HEK293 (cell line): ENCODE measurements around the gene POLG2.

Source experiments
- AEBP2 ChIP-seq: fragments of 450-650 bp; formaldehyde crosslinking; IDR thresholded peaks from 2 replicates; pipeline ENCODE4 v1.5.1; 2016; ENCODE audit warnings: missing biosample characterization, missing genetic modification characterization, borderline replicate concordance
- BCL6B ChIP-seq: fragments of 450-650 bp; formaldehyde crosslinking; IDR thresholded peaks from 2 replicates; pipeline ENCODE4 v1.5.1; 2017; ENCODE audit warnings: missing biosample characterization, missing genetic modification characterization
- KLF16 ChIP-seq: fragments of 450-650 bp; formaldehyde crosslinking; IDR thresholded peaks from 2 replicates; pipeline ENCODE4 v1.5.1; 2017; ENCODE audit warnings: missing biosample characterization, missing genetic modification characterization
- PBX3 ChIP-seq: sonication (generic); formaldehyde crosslinking; IDR thresholded peaks from 2 replicates; pipeline ENCODE4 v1.8.1; 2022; ENCODE audit warnings: mild to moderate bottlenecking, moderate library complexity, missing genetic modification reagents
- REST ChIP-seq: fragments of 450-650 bp; formaldehyde crosslinking; IDR thresholded peaks from 2 replicates; pipeline ENCODE4 v1.5.1; 2016; ENCODE audit warnings: missing biosample characterization, missing genetic modification characterization
- SCRT2 ChIP-seq: fragments of 450-650 bp; formaldehyde crosslinking; IDR thresholded peaks from 2 replicates; pipeline ENCODE4 v1.5.1; 2016; ENCODE audit warnings: missing biosample characterization, missing genetic modification characterization
- ZBTB1 ChIP-seq: fragments of 450-650 bp; formaldehyde crosslinking; IDR thresholded peaks from 2 replicates; pipeline ENCODE4 v1.5.1; 2016; ENCODE audit warnings: missing biosample characterization, missing genetic modification characterization
- ZBTB44 ChIP-seq: fragments of 450-650 bp; IDR thresholded peaks from 2 replicates; pipeline ENCODE4 v1.5.1; 2018; ENCODE audit warnings: missing biosample characterization, mild to moderate bottlenecking, missing genetic modification characterization
- ZFP3 ChIP-seq: fragments of 450-650 bp; formaldehyde crosslinking; IDR thresholded peaks from 2 replicates; pipeline ENCODE4 v1.5.1; 2016; ENCODE audit warnings: low read depth, missing biosample characterization, missing genetic modification characterization
- ZIC2 ChIP-seq: fragments of 450-650 bp; formaldehyde crosslinking; IDR thresholded peaks from 2 replicates; pipeline ENCODE4 v1.5.1; 2016; ENCODE audit warnings: missing biosample characterization, missing genetic modification characterization
- ZNF184 ChIP-seq: fragments of 450-650 bp; IDR thresholded peaks from 2 replicates; pipeline ENCODE4 v1.5.1; 2018; ENCODE audit warnings: missing biosample characterization, mild to moderate bottlenecking, missing genetic modification characterization
- ZNF211 ChIP-seq: fragments of 450-650 bp; formaldehyde crosslinking; IDR thresholded peaks from 2 replicates; pipeline ENCODE4 v1.5.1; 2016; ENCODE audit warnings: low read depth, missing biosample characterization, missing genetic modification characterization
- ZNF223 ChIP-seq: fragments of 450-650 bp; formaldehyde crosslinking; IDR thresholded peaks from 2 replicates; pipeline ENCODE4 v1.5.1; 2016; ENCODE audit warnings: missing biosample characterization, missing genetic modification characterization
- ZNF404 ChIP-seq: fragments of 450-650 bp; formaldehyde crosslinking; IDR thresholded peaks from 2 replicates; pipeline ENCODE4 v1.5.1; 2017; ENCODE audit warnings: missing biosample characterization, missing genetic modification characterization
- ZNF433 ChIP-seq: fragments of 450-650 bp; formaldehyde crosslinking; IDR thresholded peaks from 2 replicates; pipeline ENCODE4 v1.5.1; 2016; ENCODE audit warnings: missing biosample characterization, missing genetic modification characterization, low read depth
- ZNF501 ChIP-seq: fragments of 450-650 bp; formaldehyde crosslinking; IDR thresholded peaks from 2 replicates; pipeline ENCODE4 v1.5.1; 2016; ENCODE audit warnings: missing biosample characterization, missing genetic modification characterization
- ZNF529 ChIP-seq: fragments of 450-650 bp; formaldehyde crosslinking; IDR thresholded peaks from 2 replicates; pipeline ENCODE4 v1.5.1; 2017; ENCODE audit warnings: missing genetic modification characterization, missing biosample characterization; ENCODE audit not compliant: insufficient replicate concordance
- ZNF654 ChIP-seq: fragments of 450-650 bp; formaldehyde crosslinking; IDR thresholded peaks from 2 replicates; pipeline ENCODE4 v1.5.1; 2016; ENCODE audit warnings: low read depth, missing biosample characterization, missing genetic modification characterization
- ZNF658 ChIP-seq: fragments of 450-650 bp; formaldehyde crosslinking; IDR thresholded peaks from 2 replicates; pipeline ENCODE4; 2016; ENCODE audit warnings: missing biosample characterization, missing genetic modification characterization
- ZNF692 ChIP-seq: fragments of 450-650 bp; formaldehyde crosslinking; IDR thresholded peaks from 2 replicates; pipeline ENCODE4 v1.5.1; 2016; ENCODE audit warnings: missing biosample characterization, missing genetic modification characterization
- ZNF785 ChIP-seq: fragments of 450-650 bp; formaldehyde crosslinking; IDR thresholded peaks from 2 replicates; pipeline ENCODE4 v1.5.1; 2016; ENCODE audit warnings: missing biosample characterization, missing genetic modification characterization
- ZSCAN30 ChIP-seq: fragments of 450-650 bp; IDR thresholded peaks from 2 replicates; pipeline ENCODE4 v1.5.1; 2018; ENCODE audit warnings: missing biosample characterization, mild to moderate bottlenecking, missing genetic modification characterization, moderate library complexity
- TF ChIP-seq, protein P1 (sequence below): fragments of 450-650 bp; formaldehyde crosslinking; IDR thresholded peaks from 2 replicates; pipeline ENCODE4 v1.5.1; 2017; ENCODE audit warnings: missing biosample characterization, missing genetic modification characterization
- TF ChIP-seq, protein P2 (sequence below): fragments of 450-650 bp; formaldehyde crosslinking; IDR thresholded peaks from 2 replicates; pipeline ENCODE4 v1.5.1; 2017; ENCODE audit warnings: missing biosample characterization, missing genetic modification characterization

The POLG2 gene

DNA sequence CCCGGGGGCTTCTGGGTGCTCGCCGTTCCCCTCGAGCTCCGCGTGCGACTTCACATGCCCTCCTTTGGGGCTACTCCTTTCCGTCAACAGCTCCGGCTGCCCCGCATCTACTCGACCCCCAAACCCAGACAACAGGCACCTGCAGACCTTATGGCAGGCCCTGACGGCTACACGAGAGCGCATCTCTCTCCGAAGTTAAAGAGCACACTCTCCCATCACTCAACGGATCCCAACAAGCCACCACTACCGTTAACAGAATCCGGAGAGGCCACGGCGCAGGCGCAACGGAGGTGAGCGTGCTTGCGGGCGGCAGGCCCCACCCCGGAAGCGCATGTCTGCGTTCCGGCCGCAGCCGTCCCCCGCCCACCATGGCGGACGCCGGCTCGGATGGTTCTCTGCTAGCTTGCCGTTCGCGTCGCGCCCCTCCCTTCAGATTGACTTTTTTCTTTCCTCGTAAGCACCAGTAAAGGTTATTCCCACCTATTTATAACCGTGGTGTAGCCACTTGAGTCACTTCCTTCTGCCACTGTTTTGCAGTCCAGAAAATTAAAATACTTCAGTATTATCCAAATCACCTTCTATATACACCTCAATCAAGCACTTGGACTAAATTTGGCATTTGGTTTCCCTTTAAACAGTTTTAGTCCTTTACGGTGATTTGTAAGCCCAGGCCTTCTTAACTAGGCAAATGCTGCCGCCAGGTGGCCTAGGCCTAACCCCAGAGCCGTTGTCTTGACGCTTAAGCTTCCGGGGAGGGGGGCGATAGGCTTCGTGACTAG is at the start of gene POLG2 (continued):
- TF ChIP-seq REST (tag by site-specific recombination), result peak; percentile 40; the same call in 1 of the 2 replicates
- no peak for TF ChIP-seq ZBTB1 (tag by site-specific recombination)
- peak; percentile 49; the same call in 1 of the 2 replicates for TF ChIP-seq ZNF692
- no peak for TF ChIP-seq ZIC2 (tag by site-specific recombination)
- TF ChIP-seq ZNF433 (tag by site-specific recombination), result no peak
- no peak for TF ChIP-seq ZNF785 (tag by site-specific recombination)
- peak; percentile 61; the same call in 1 of the 2 replicates for TF ChIP-seq ZBTB44 (tag by site-specific recombination)
- TF ChIP-seq ZNF501, result peak; percentile 76
- TF ChIP-seq, protein P1, sequence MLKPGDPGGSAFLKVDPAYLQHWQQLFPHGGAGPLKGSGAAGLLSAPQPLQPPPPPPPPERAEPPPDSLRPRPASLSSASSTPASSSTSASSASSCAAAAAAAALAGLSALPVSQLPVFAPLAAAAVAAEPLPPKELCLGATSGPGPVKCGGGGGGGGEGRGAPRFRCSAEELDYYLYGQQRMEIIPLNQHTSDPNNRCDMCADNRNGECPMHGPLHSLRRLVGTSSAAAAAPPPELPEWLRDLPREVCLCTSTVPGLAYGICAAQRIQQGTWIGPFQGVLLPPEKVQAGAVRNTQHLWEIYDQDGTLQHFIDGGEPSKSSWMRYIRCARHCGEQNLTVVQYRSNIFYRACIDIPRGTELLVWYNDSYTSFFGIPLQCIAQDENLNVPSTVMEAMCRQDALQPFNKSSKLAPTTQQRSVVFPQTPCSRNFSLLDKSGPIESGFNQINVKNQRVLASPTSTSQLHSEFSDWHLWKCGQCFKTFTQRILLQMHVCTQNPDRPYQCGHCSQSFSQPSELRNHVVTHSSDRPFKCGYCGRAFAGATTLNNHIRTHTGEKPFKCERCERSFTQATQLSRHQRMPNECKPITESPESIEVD (tag by site-specific recombination), result peak; percentile 70
- no peak for TF ChIP-seq BCL6B
- no peak for TF ChIP-seq ZNF404
- TF ChIP-seq KLF16 (tag by site-specific recombination), result no peak
- no peak for TF ChIP-seq AEBP2 (tag by site-specific recombination)
- TF ChIP-seq ZNF529 (tag by site-specific recombination), result no peak
- TF ChIP-seq, protein P2, sequence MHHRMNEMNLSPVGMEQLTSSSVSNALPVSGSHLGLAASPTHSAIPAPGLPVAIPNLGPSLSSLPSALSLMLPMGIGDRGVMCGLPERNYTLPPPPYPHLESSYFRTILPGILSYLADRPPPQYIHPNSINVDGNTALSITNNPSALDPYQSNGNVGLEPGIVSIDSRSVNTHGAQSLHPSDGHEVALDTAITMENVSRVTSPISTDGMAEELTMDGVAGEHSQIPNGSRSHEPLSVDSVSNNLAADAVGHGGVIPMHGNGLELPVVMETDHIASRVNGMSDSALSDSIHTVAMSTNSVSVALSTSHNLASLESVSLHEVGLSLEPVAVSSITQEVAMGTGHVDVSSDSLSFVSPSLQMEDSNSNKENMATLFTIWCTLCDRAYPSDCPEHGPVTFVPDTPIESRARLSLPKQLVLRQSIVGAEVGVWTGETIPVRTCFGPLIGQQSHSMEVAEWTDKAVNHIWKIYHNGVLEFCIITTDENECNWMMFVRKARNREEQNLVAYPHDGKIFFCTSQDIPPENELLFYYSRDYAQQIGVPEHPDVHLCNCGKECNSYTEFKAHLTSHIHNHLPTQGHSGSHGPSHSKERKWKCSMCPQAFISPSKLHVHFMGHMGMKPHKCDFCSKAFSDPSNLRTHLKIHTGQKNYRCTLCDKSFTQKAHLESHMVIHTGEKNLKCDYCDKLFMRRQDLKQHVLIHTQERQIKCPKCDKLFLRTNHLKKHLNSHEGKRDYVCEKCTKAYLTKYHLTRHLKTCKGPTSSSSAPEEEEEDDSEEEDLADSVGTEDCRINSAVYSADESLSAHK (tag by site-specific recombination), result no peak
- TF ChIP-seq ZSCAN30, result no peak
- no peak for TF ChIP-seq ZNF211 (tag by site-specific recombination)
- no peak for TF ChIP-seq SCRT2 (tag by site-specific recombination)
- no peak for TF ChIP-seq ZNF658 (tag by site-specific recombination)
- TF ChIP-seq ZFP3 (tag by site-specific recombination), result no peak
- TF ChIP-seq PBX3 (CRISPR knock-in tag), result 0 out of 2 replicates have a peak, but pooled peaks have one; percentile 13
- TF ChIP-seq ZNF654 (tag by site-specific recombination), result peak; percentile 49
- TF ChIP-seq ZNF223, result no peak
- TF ChIP-seq ZNF184 (tag by site-specific recombination), result no peak
